COR-L47 (cell line): Measurements from ENCODE around the gene GPRASP1.

Experiments
- DNase-seq: peaks from one replicate; lab custom pipeline; 2025; lab: John Stamatoyannopoulos, UW

The GPRASP1 gene

GRCh38 chrX:102697494-102697893, 46.2 kb downstream of the GPRASP1 start:
- no peak for DNase-seq
